ENCODE measurements around the gene DMTF1. TPM values are rescaled to one million over a fixed set of nuclear protein-coding genes. Genes with fewer than 3 reads are reported as not detected.

Gene DMTF1
- total and polyA plus RNA-seq, 4 experiments from 2014 or later: 13.2 to 183 (median 101) TPM

GRCh38 chr7:87154166-87154565 is 1.9 kb downstream of the DMTF1 start:
- peak overlapping the region in 6 of 7 donors; percentile 6 to 95 (median 77) for H3K27ac Mint-ChIP-seq
- no peak overlapping the region for H3K27ac ChIP-seq (ENCODE audit: low read depth, low read length)

GRCh38 chr7:87154569-87154968 is 2.3 kb downstream of the DMTF1 start:
- no peaks in the 10 kb centered on the region for H3K27me3 Mint-ChIP-seq
- H3K9me3 Mint-ChIP-seq: no peaks in the 10 kb centered on the region
- ChIA-PET CTCF (ENCODE audit: partially characterized antibody) (interaction anchor here (1.1 to 2.9 kb wide), 11 partner anchors 9 to 237 kb away, joined by 3 to 6 read pairs (median 4); partner anchors contain the start of gene TMEM243), POLR2A (ENCODE audit: partially characterized antibody) (interaction anchor here (0.9 to 9.4 kb wide), 6 partner anchors 17 to 95 kb away, joined by 3 to 189 read pairs (median 9); partner anchors contain the start of genes ELAPOR2 and TMEM243)
- intact Hi-C loops (cut with micrococcal nuclease): loop anchor here (1.0 kb wide), 1 partner anchor 11 kb away; no protein-coding TSS in a partner anchor
- H3K4me1 Mint-ChIP-seq: peaks cover 35 to 69% (median 54%) of the 10 kb centered on the region in 4 donors
- no peak overlapping the region for H3K27ac ChIP-seq (ENCODE audit: low read depth, low read length)
- H3K9me3 ChIP-seq (ENCODE audit: control insufficient read depth in 1 of 2, low read length in 2 of 2): no peaks in the 10 kb centered on the region
- peak overlapping the region in 1 of 2 donors; percentile 20 for H3K4me3 ChIP-seq (ENCODE audit: low read length in 2 of 2)
- H3K4me1 ChIP-seq (ENCODE audit: insufficient read depth, low read length): peaks cover 70% of the 10 kb centered on the region
- H3K27ac Mint-ChIP-seq: peak overlapping the region; percentile 6 to 95 (median 76)
- peak overlapping the region; percentile 60 to 98 (median 84) for H3K4me3 Mint-ChIP-seq
- no peaks in the 10 kb centered on the region for H3K27me3 ChIP-seq (ENCODE audit: insufficient read depth, low read length)
- no peaks in the 10 kb centered on the region for H3K36me3 ChIP-seq (ENCODE audit: insufficient read depth, low read length)
- peaks cover 0 to 15% of the 10 kb centered on the region in 2 donors for H3K36me3 Mint-ChIP-seq
- no peak for DNase-seq

More at GRCh38 chr7:87154166-87154565, 1.9 kb downstream of the DMTF1 start:
- intact Hi-C loops (cut with micrococcal nuclease): loop anchor here (1.0 kb wide), 1 partner anchor 11 kb away; no protein-coding TSS in a partner anchor
- Histone ChIP-seq H3K4me3 (ENCODE audit: low read length in 2 of 2) (peak overlapping the region; percentile 20 to 82), H3K27me3 (ENCODE audit: insufficient read depth, low read length) (no peaks in the 10 kb centered on the region), H3K9me3 (ENCODE audit: control insufficient read depth in 1 of 2, low read length in 2 of 2) (no peaks in the 10 kb centered on the region), H3K4me1 (ENCODE audit: insufficient read depth, low read length) (peaks cover 66% of the 10 kb centered on the region), H3K36me3 (ENCODE audit: insufficient read depth, low read length) (no peaks in the 10 kb centered on the region)
- ChIA-PET POLR2A (ENCODE audit: partially characterized antibody) (interaction anchor here (0.9 to 9.4 kb wide), 7 partner anchors 18 to 95 kb away, joined by 3 to 189 read pairs (median 10); partner anchors contain the start of genes ELAPOR2 and TMEM243), CTCF (ENCODE audit: partially characterized antibody) (interaction anchor here (0.7 to 2.9 kb wide), 13 partner anchors 13 to 237 kb away, joined by 3 to 8 read pairs (median 4); partner anchors contain the start of gene TMEM243)
- H3K9me3 Mint-ChIP-seq: no peaks in the 10 kb centered on the region
- peaks cover 34 to 65% (median 50%) of the 10 kb centered on the region in 4 donors for H3K4me1 Mint-ChIP-seq
- H3K4me3 Mint-ChIP-seq: peak overlapping the region; percentile 60 to 98 (median 93)
- DNase-seq: no peak
- H3K27me3 Mint-ChIP-seq: no peaks in the 10 kb centered on the region
- H3K36me3 Mint-ChIP-seq: peaks cover 0 to 13% of the 10 kb centered on the region in 2 donors

GRCh38 chr7:87155788-87156187 is 3.5 kb downstream of the DMTF1 start:
- Mint-ChIP-seq H3K27me3 (no peaks in the 10 kb centered on the region), H3K4me3 (peak overlapping the region in 6 of 8 donors; percentile 17 to 79 (median 40)), H3K9me3 (no peaks in the 10 kb centered on the region), H3K4me1 (peaks cover 42 to 79% (median 62%) of the 10 kb centered on the region in 4 donors), H3K36me3 (peaks cover 4 to 19% of the 10 kb centered on the region in 2 donors), H3K27ac (peak overlapping the region in 2 of 7 donors; percentile 3 to 12)
- no peak for DNase-seq
- no peaks in the 10 kb centered on the region for H3K9me3 ChIP-seq (ENCODE audit: control insufficient read depth in 1 of 2, low read length in 2 of 2)
- no peak overlapping the region for H3K4me3 ChIP-seq (ENCODE audit: low read length in 2 of 2)
- H3K27ac ChIP-seq (ENCODE audit: low read depth, low read length): no peak overlapping the region
- ChIA-PET POLR2A (ENCODE audit: partially characterized antibody) (interaction anchor here (1.0 to 9.4 kb wide), 2 partner anchors 30 to 63 kb away, joined by 3 to 189 read pairs; partner anchors contain the start of gene TMEM243), CTCF (ENCODE audit: partially characterized antibody) (interaction anchor here (1.3 kb wide), 1 partner anchor 8 kb away, joined by 4 read pairs; no protein-coding TSS in a partner anchor)
- peaks cover 81% of the 10 kb centered on the region for H3K4me1 ChIP-seq (ENCODE audit: insufficient read depth, low read length)
- intact Hi-C loops (cut with micrococcal nuclease): no loop called here
- no peaks in the 10 kb centered on the region for H3K27me3 ChIP-seq (ENCODE audit: insufficient read depth, low read length)
- no peaks in the 10 kb centered on the region for H3K36me3 ChIP-seq (ENCODE audit: insufficient read depth, low read length)

GRCh38 chr7:87156709-87157108 is 4.5 kb downstream of the DMTF1 start:
- no peaks in the 10 kb centered on the region for H3K9me3 Mint-ChIP-seq

GRCh38 chr7:87159538-87159937 is 7.3 kb downstream of the DMTF1 start:
- no peak overlapping the region for H3K4me3 ChIP-seq (ENCODE audit: low read length in 2 of 2)
- H3K27ac Mint-ChIP-seq: no peak overlapping the region

More at GRCh38 chr7:87156709-87157108, 4.5 kb downstream of the DMTF1 start:
- Histone ChIP-seq H3K27ac (ENCODE audit: low read depth, low read length) (no peak overlapping the region), H3K27me3 (ENCODE audit: insufficient read depth, low read length) (no peaks in the 10 kb centered on the region), H3K9me3 (ENCODE audit: control insufficient read depth in 1 of 2, low read length in 2 of 2) (no peaks in the 10 kb centered on the region), H3K4me1 (ENCODE audit: insufficient read depth, low read length) (peaks cover 76% of the 10 kb centered on the region), H3K4me3 (ENCODE audit: low read length in 2 of 2) (no peak overlapping the region), H3K36me3 (ENCODE audit: insufficient read depth, low read length) (no peaks in the 10 kb centered on the region)
- Mint-ChIP-seq H3K36me3 (peaks cover 4 to 21% of the 10 kb centered on the region in 2 donors), H3K27me3 (no peaks in the 10 kb centered on the region), H3K27ac (peak overlapping the region in 4 of 7 donors; percentile 11 to 55 (median 32)), H3K4me1 (peaks cover 42 to 77% (median 60%) of the 10 kb centered on the region in 4 donors), H3K4me3 (peak overlapping the region in 5 of 8 donors; percentile 14 to 68 (median 26))
- intact Hi-C loops (cut with micrococcal nuclease): no loop called here
- no peak for DNase-seq
- ChIA-PET CTCF (ENCODE audit: partially characterized antibody) (interaction anchor here (1.6 kb wide), 1 partner anchor 8 kb away, joined by 3 read pairs; no protein-coding TSS in a partner anchor), POLR2A (ENCODE audit: partially characterized antibody) (interaction anchor here (1.9 kb wide), 1 partner anchor 63 kb away, joined by 13 read pairs; the partner anchor contains the start of gene TMEM243)

GRCh38 chr7:87164433-87164832 is 12.2 kb downstream of the DMTF1 start:
- Histone ChIP-seq H3K4me3 (ENCODE audit: low read length in 2 of 2) (no peak overlapping the region), H3K27ac (ENCODE audit: low read depth, low read length) (no peak overlapping the region), H3K9me3 (ENCODE audit: control insufficient read depth in 1 of 2, low read length in 2 of 2) (no peaks in the 10 kb centered on the region), H3K36me3 (ENCODE audit: insufficient read depth, low read length) (peaks cover 58% of the 10 kb centered on the region), H3K4me1 (ENCODE audit: insufficient read depth, low read length) (peaks cover 19% of the 10 kb centered on the region), H3K27me3 (ENCODE audit: insufficient read depth, low read length) (no peaks in the 10 kb centered on the region)
- Mint-ChIP-seq H3K4me3 (no peak overlapping the region), H3K4me1 (peaks cover 21 to 49% (median 26%) of the 10 kb centered on the region in 4 donors), H3K27ac (peak overlapping the region in 1 of 7 donors; percentile 66), H3K27me3 (no peaks in the 10 kb centered on the region), H3K36me3 (peaks cover 44 to 65% of the 10 kb centered on the region in 2 donors), H3K9me3 (no peaks in the 10 kb centered on the region)
- intact Hi-C loops (cut with micrococcal nuclease): no loop called here
- POLR2A ChIA-PET (ENCODE audit: partially characterized antibody): interaction anchor here (1.1 kb wide), 1 partner anchor 12 kb away, joined by 7 read pairs; the partner anchor contains the start of gene DMTF1
- DNase-seq: no peak
- CTCF ChIA-PET (ENCODE audit: partially characterized antibody): interaction anchor here (1.0 to 1.6 kb wide), 5 partner anchors 9 to 238 kb away, joined by 3 to 4 read pairs (median 3); no protein-coding TSS in a partner anchor

More at GRCh38 chr7:87159538-87159937, 7.3 kb downstream of the DMTF1 start:
- no peak overlapping the region for H3K27ac ChIP-seq (ENCODE audit: low read depth, low read length)
- H3K27me3 Mint-ChIP-seq: no peaks in the 10 kb centered on the region
- no peak for DNase-seq
- ChIA-PET CTCF (ENCODE audit: partially characterized antibody) (interaction anchor here (1.5 to 3.0 kb wide), 3 partner anchors 11 to 232 kb away, joined by 3 to 10 read pairs (median 4); no protein-coding TSS in a partner anchor), POLR2A (ENCODE audit: partially characterized antibody) (interaction anchor here (0.7 kb wide), 1 partner anchor 60 kb away, joined by 4 read pairs; the partner anchor contains the start of gene TMEM243)
- H3K36me3 Mint-ChIP-seq: peaks cover 7 to 21% of the 10 kb centered on the region in 2 donors
- peaks cover 38 to 64% (median 53%) of the 10 kb centered on the region in 4 donors for H3K4me1 Mint-ChIP-seq
- peaks cover 68% of the 10 kb centered on the region for H3K4me1 ChIP-seq (ENCODE audit: insufficient read depth, low read length)
- H3K9me3 ChIP-seq (ENCODE audit: control insufficient read depth in 1 of 2, low read length in 2 of 2): no peaks in the 10 kb centered on the region
- intact Hi-C loops (cut with micrococcal nuclease): no loop called here
- peaks cover 10% of the 10 kb centered on the region for H3K36me3 ChIP-seq (ENCODE audit: insufficient read depth, low read length)
- H3K9me3 Mint-ChIP-seq: no peaks in the 10 kb centered on the region
- H3K27me3 ChIP-seq (ENCODE audit: insufficient read depth, low read length): no peaks in the 10 kb centered on the region
- H3K4me3 Mint-ChIP-seq: no peak overlapping the region

- CTCF ChIA-PET (ENCODE audit: partially characterized antibody): no interaction called here
- H3K9me3 ChIP-seq (ENCODE audit: control insufficient read depth in 1 of 2, low read length in 2 of 2): no peaks in the 10 kb centered on the region
- intact Hi-C loops (cut with micrococcal nuclease): loop anchor here (2.0 to 5.0 kb wide), 2 partner anchors 18 to 46 kb away; partner anchors contain the start of genes DMTF1 and TMEM243
- peaks cover 16 to 27% (median 22%) of the 10 kb centered on the region in 4 donors for H3K4me1 Mint-ChIP-seq
- H3K27ac ChIP-seq (ENCODE audit: low read depth, low read length): no peak overlapping the region
- peaks cover 86% of the 10 kb centered on the region for H3K36me3 ChIP-seq (ENCODE audit: insufficient read depth, low read length)
- H3K36me3 Mint-ChIP-seq: peaks cover 58 to 82% of the 10 kb centered on the region in 2 donors
- H3K27me3 Mint-ChIP-seq: no peaks in the 10 kb centered on the region
- POLR2A ChIA-PET (ENCODE audit: partially characterized antibody): interaction anchor here (0.9 to 2.1 kb wide), 3 partner anchors 16 to 42 kb away, joined by 3 to 7 read pairs (median 3); partner anchors contain the start of gene DMTF1
- no peak overlapping the region for H3K4me3 Mint-ChIP-seq
- H3K9me3 Mint-ChIP-seq: no peaks in the 10 kb centered on the region
- no peak overlapping the region for H3K4me3 ChIP-seq (ENCODE audit: low read length in 2 of 2)
- no peaks in the 10 kb centered on the region for H3K4me1 ChIP-seq (ENCODE audit: insufficient read depth, low read length)
- no peaks in the 10 kb centered on the region for H3K27me3 ChIP-seq (ENCODE audit: insufficient read depth, low read length)
- no peak for DNase-seq
- H3K27ac Mint-ChIP-seq: peak overlapping the region in 6 of 7 donors; percentile 1 to 92 (median 58)
Observed at GRCh38 chr7:87170828-87171227, 18.6 kb downstream of the DMTF1 start.

Data from CD4-positive, alpha-beta memory T cell (primary cell).